Left forelimb (tissue), 1 donor: Measurements from ENCODE around the gene SMARCB1.

Experiments used
- DNase-seq: peaks from one replicate; pipeline ENCODE4 v3.0.0-alpha.2; 2018; ENCODE audit warnings: low spot score

Gene SMARCB1

GRCh38 chr22:23884140-23884539 lies 97.4 kb downstream of the SMARCB1 start:
- no peak for DNase-seq
